GM10266 (cell line): ENCODE measurements around the gene URAD.

Experiments
- DNase-seq: peaks from one replicate; pipeline ENCODE4 v3.0.0; 2012; ENCODE audit errors: extremely low spot score
- TF ChIP-seq, protein P1 (sequence below): IDR thresholded peaks from 2 replicates; pipeline ENCODE4 v1.5.1; 2012; ENCODE audit warnings: mild to moderate bottlenecking, low read depth; ENCODE audit not compliant: control insufficient read depth, insufficient read depth; ENCODE audit errors: missing control alignments

Gene URAD

DNA sequence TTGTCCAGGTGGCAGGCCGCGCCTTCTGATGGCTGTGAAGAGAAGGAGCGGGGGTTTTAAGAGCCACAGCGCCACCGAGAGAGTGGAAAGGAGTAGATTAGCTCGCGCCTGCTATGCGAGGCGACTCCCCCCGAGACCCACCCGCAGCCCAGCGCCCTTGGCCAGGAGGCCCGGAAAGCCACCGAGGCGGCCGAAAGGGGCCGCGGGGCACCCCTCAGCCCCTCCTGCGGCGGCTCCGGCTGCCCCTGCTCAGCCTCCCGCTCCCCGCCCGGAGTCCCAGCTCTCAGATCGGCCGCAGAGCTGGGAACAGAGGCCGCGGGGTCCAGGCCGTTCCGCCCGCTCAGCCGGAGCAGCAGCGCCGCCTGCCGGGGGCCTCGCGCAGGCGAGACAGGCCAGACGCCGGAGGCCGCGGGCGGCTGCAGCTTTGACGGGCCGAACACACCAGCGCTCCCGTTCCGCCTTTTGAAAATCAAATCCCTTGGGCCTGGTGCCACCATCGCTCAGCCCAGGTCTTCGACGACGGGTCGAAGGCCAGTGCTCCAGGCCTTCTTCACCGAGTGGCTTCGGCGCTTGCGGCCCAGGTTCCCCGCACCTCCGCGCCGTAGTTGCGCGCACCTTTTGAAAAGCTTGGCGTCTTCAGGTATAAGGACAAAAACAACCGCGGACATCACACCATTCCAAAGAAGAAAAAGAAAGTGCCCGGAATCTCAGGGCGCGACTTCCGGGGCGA, 34.7 kb downstream of the URAD start:
- TF ChIP-seq, protein P1, sequence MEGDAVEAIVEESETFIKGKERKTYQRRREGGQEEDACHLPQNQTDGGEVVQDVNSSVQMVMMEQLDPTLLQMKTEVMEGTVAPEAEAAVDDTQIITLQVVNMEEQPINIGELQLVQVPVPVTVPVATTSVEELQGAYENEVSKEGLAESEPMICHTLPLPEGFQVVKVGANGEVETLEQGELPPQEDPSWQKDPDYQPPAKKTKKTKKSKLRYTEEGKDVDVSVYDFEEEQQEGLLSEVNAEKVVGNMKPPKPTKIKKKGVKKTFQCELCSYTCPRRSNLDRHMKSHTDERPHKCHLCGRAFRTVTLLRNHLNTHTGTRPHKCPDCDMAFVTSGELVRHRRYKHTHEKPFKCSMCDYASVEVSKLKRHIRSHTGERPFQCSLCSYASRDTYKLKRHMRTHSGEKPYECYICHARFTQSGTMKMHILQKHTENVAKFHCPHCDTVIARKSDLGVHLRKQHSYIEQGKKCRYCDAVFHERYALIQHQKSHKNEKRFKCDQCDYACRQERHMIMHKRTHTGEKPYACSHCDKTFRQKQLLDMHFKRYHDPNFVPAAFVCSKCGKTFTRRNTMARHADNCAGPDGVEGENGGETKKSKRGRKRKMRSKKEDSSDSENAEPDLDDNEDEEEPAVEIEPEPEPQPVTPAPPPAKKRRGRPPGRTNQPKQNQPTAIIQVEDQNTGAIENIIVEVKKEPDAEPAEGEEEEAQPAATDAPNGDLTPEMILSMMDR, result peak; percentile 98
- DNase-seq, result peak; percentile 92

DNA sequence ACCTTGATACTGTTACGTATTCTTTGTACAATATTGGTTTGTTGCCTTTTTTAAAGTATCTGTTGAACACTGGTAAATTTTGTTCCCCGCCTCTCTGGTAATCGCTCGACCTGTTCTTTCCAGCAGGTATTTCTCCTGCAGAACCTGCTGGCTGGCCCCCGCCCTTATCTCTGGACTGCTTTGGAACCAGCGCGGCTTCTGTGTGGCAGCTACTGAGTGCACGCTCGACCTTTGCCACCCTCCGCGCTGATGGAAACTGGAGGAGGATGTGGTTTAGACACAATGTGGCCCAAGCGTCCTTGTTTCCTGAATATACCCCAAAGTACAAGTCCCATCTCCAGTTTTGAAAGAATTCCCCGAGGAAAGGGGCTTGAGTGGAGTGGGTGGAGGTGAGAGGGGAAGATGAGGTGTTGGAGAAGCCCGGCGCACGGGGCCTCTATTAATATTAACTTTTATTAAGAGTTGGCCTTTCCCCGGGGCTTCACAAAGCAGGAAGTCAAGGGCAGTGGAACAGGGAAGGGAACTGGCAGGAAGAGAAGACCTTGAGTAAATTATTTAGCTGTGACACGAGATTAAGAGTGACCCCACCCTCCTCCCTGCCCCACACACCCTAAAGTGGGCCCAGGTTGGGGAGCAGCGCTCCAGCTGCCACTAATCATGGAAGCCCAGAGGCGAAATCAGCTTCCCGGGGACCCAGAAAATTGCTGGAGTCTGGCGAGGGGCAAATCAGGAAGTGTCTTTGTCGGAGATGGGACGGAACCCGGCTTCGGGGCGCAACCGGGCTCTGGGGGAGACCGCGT, 35.4 kb downstream of the URAD start:
- TF ChIP-seq, protein P1, result no peak
- DNase-seq, result no peak

DNA sequence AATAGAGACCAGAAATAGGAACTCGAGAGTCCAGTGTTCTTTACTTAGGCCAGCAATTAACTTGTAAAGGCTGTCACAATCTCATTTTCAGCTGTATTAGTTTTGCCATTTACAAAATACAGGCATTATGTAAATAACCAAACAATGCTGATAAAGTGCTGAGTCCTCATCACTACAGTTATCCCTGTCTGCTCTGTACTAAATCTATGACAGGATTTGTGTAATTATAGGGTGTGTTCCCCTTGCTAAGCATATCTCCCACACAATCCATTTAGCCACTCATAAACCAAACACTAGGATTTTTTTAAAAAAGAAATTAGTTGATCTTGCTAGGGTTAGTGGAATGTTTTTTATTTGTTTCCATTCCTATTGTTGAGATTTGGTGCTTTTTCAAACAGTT, 45.5 kb downstream of the URAD start:
- DNase-seq, result no peak
- TF ChIP-seq, protein P1, result no peak

DNA sequence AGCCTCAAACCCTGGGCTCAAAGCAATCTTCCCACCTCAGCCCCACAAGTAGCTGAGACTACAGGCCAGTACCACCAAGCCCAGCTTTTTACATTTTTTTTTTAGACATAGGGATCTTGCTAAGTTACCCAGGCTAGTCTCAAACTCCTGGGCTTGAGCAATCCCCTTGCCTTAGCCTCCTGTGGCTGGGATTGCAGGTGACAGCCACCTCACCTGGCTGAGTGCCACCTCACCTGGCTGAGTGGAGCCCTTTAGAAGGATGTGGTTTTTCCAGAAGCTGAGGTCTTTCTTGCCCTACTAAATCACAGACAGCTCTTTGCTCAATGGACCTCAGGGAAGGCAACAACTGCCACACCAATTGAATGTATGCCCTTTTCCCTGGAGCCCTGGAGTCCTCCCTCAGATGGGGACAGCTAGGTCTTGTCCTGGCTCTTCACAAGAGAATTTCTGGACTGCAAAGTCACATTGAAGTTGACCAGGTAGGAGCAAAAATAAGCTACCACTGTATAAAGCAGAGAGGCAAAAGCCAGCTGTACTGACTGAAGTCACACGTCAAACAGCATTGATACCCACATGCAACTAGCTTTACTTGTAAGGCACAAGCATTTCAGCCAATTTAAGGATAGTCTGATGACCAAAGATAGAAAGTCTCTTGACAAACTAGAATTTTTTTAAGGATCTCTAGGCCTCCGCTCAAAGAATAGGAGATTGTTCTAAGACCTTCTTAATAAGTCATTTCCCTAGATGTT, 54.7 kb downstream of the URAD start:
- DNase-seq, result no peak

DNA sequence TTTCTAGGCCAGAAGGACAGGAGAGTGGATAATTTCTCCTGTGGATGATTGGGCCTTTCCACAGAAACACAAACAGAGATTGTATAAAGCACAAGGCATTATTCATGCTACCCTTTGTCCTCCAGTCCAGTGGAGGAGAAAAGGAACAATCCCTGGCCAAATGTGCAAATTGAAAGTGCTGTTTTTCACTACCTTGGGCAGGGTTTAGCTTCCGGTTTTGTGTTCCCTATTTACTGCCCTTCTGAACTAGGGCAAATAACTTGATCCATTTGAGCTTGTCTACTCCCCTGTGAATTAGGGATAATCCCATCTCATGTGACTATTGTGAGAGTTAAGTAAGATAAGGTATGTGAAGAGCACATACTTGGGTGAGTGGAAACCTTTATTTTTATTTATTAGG, 55.4 kb downstream of the URAD start:
- no peak for DNase-seq
- TF ChIP-seq, protein P1, result no peak

More for the DNA sequence above, 54.7 kb downstream of the URAD start:
- TF ChIP-seq, protein P1, result no peak

DNA sequence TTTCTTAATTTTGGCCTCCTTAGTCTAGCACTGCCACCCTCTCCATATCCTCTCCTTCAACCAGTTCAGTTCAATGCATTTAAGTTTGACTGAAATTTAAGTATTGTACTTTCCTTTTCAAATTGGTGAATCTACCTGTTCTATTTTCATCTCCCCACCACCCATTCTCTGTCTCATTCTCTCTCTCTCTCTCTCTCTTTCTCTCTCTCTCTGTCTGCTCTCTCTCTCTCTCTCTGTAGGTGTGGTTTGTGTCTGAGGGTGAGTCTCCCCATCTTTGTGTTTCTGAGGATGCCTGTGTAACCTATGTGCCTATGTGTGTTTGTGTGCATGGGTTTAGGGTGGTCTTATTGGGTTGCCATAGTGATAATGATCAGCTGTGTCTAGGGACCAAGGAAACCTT, 58.6 kb downstream of the URAD start:
- TF ChIP-seq, protein P1, result no peak
- no peak for DNase-seq
